GM23338 (cell line): ENCODE measurements around the gene STAMBP. TPM values are rescaled to one million over a fixed set of nuclear protein-coding genes. Genes with fewer than 3 reads are reported as not detected.

Source experiments
- ATAC-seq: fragments of 200-7000 bp; cut with Tn5 transposase; 3 replicates; pipeline ENCODE4 v1.9.1; 2020
- DNase-seq: peaks from one replicate; pipeline ENCODE4 v3.0.0-alpha.2; 2015; ENCODE audit warnings: low spot score
- H2AFZ ChIP-seq: fragments of 200-600 bp; sonication (generic); 2 replicates; pipeline ENCODE4 v1.8.0; 2016; ENCODE audit warnings: antibody characterized with exemption, mild to moderate bottlenecking, moderate library complexity
- H3F3A ChIP-seq: fragments of 200-600 bp; sonication (generic); replicated peaks from 2 replicates; pipeline ENCODE4 v1.8.0; 2017; ENCODE audit warnings: antibody characterized with exemption, mixed run types, low read depth
- H3K27ac ChIP-seq: fragments of 200-600 bp; sonication (generic); 2 replicates; pipeline ENCODE4 v1.6.1; 2016; ENCODE audit warnings: low read depth
- H3K27me3 ChIP-seq: fragments of 200-600 bp; sonication (generic); 2 replicates; pipeline ENCODE4 v1.8.0; 2016; ENCODE audit warnings: mild to moderate bottlenecking, mixed run types, moderate library complexity; ENCODE audit not compliant: insufficient read depth
- H3K36me3 ChIP-seq: fragments of 200-600 bp; sonication (generic); 2 replicates; pipeline ENCODE4 v1.8.0; 2016; ENCODE audit warnings: mild to moderate bottlenecking; ENCODE audit not compliant: insufficient read depth
- H3K4me1 ChIP-seq: fragments of 200-600 bp; sonication (generic); 2 replicates; pipeline ENCODE4 v1.8.0; 2016; ENCODE audit warnings: mild to moderate bottlenecking, moderate library complexity; ENCODE audit not compliant: insufficient read depth
- H3K4me2 ChIP-seq: fragments of 200-600 bp; sonication (generic); 2 replicates; pipeline ENCODE4 v1.7.1; 2017; ENCODE audit warnings: mixed run types
- H3K4me3 ChIP-seq: fragments of 200-600 bp; sonication (generic); 2 replicates; pipeline ENCODE4 v1.6.1; 2016; ENCODE audit warnings: mixed run types
- H3K79me2 ChIP-seq: fragments of 200-600 bp; sonication (generic); replicated peaks from 2 replicates; pipeline ENCODE4 v1.8.0; 2017; ENCODE audit warnings: mild to moderate bottlenecking; ENCODE audit not compliant: insufficient read depth
- H3K9me2 ChIP-seq: fragments of 200-600 bp; sonication (generic); 2 replicates; pipeline ENCODE4 v1.8.0; 2017; ENCODE audit not compliant: insufficient read depth
- H4K20me1 ChIP-seq: fragments of 200-600 bp; sonication (generic); replicated peaks from 2 replicates; pipeline ENCODE4 v1.8.0; 2017; ENCODE audit warnings: mild to moderate bottlenecking; ENCODE audit not compliant: insufficient read depth
- H3K27ac Mint-ChIP-seq: 2 replicates; pipeline ENCODE4 v1.8.0; 2020; ENCODE audit warnings: inconsistent platforms, mild to moderate bottlenecking, moderate library complexity, mixed read lengths
- H3K27me3 Mint-ChIP-seq: 3 replicates; pipeline ENCODE4 v1.8.0; 2022; ENCODE audit warnings: low read depth, mild to moderate bottlenecking, moderate library complexity, mixed read lengths, inconsistent platforms; ENCODE audit not compliant: insufficient read depth, poor library complexity
- H3K36me3 Mint-ChIP-seq: 3 replicates; pipeline ENCODE4 v1.8.0; 2021; ENCODE audit warnings: low read depth, mild to moderate bottlenecking, inconsistent platforms, moderate library complexity, mixed read lengths
- H3K4me1 Mint-ChIP-seq: 3 replicates; pipeline ENCODE4 v1.8.0; 2020; ENCODE audit warnings: mild to moderate bottlenecking, inconsistent platforms, mixed read lengths
- H3K4me3 Mint-ChIP-seq: 3 replicates; pipeline ENCODE4 v1.8.0; 2021; ENCODE audit warnings: moderate library complexity, mild to moderate bottlenecking, inconsistent platforms, mixed read lengths
- H3K9me3 Mint-ChIP-seq: 3 replicates; pipeline ENCODE4 v1.8.0; 2020; ENCODE audit warnings: moderate library complexity, mild to moderate bottlenecking, inconsistent platforms, mixed read lengths
- CREB1 ChIP-seq: fragments of 250-450 bp; sonication (Bioruptor Pico); IDR thresholded peaks from 2 replicates; pipeline ENCODE4 v1.5.0; 2020; ENCODE audit warnings: low read depth, mild to moderate bottlenecking, moderate library complexity
- EZH2 ChIP-seq: fragments of 200-600 bp; sonication (generic); IDR thresholded peaks from one replicate; pipeline ENCODE4 v1.8.0; 2017; ENCODE audit warnings: antibody characterized with exemption, mild to moderate bottlenecking, low read depth; ENCODE audit not compliant: unreplicated experiment
- EZH2phosphoT487 ChIP-seq: fragments of 200-600 bp; sonication (generic); IDR thresholded peaks from one replicate; pipeline ENCODE4 v1.8.1; 2018; ENCODE audit warnings: antibody characterized with exemption; ENCODE audit not compliant: unreplicated experiment
- JUNB ChIP-seq: IDR thresholded peaks from one replicate; pipeline ENCODE4 v1.6.1; 2016; ENCODE audit warnings: antibody characterized with exemption; ENCODE audit not compliant: unreplicated experiment
- STAT1 ChIP-seq: IDR thresholded peaks from one replicate; pipeline ENCODE4 v1.6.1; 2016; ENCODE audit warnings: antibody characterized with exemption; ENCODE audit not compliant: unreplicated experiment
- ZNF462 ChIP-seq: fragments of 250-450 bp; sonication (Bioruptor Pico); IDR thresholded peaks from 2 replicates; pipeline ENCODE4 v1.5.0; 2020; ENCODE audit warnings: mild to moderate bottlenecking, moderate library complexity
- polyA plus RNA-seq: library from polyadenylated mRNA; unstranded; fragments of >200 nt; fragmentation: Nextera tagmentation; extraction: Ambion mirVana; gene quantifications from 2 replicates; pipeline ENCODE4 v1.2.1, GENCODE V29; 2016
- total RNA-seq: library from RNA; depleted of rRNA; stranded (reverse); fragments of >200 nt; shearing (Covaris generic); gene quantifications from 2 replicates; pipeline ENCODE4 v1.2.3, GENCODE V29; 2014

The STAMBP gene
- total and polyA plus RNA-seq, 2 experiments from 2014 or later = 33.9 to 106 TPM

- Histone ChIP-seq H3K4me3 (no peak overlapping the region), H3K79me2 (peaks cover 26% of the 10 kb centered on the region), H4K20me1 (peaks cover 25% of the 10 kb centered on the region; the same call in 1 of the 2 replicates), H3F3A (no peaks in the 10 kb centered on the region), H3K27ac (no peak overlapping the region), H3K27me3 (no peaks in the 10 kb centered on the region), H2AFZ (no peak overlapping the region), H3K36me3 (peaks cover 16% of the 10 kb centered on the region; the same call in 1 of the 2 replicates), H3K9me2 (no peaks in the 10 kb centered on the region), H3K4me1 (peaks cover 3% of the 10 kb centered on the region; the same call in 1 of the 2 replicates), H3K4me2 (no peak overlapping the region)
- TF ChIP-seq CREB1 (CRISPR knock-in tag) (no peak), EZH2phosphoT487 (no peak), EZH2 (no peak), JUNB (no peak), STAT1 (no peak)
- ATAC-seq (peak; percentile 44), DNase-seq (no peak)
- Mint-ChIP-seq H3K36me3 (peaks cover 34% of the 10 kb centered on the region), H3K4me3 (no peak overlapping the region), H3K4me1 (peaks cover 8% of the 10 kb centered on the region), H3K27ac (no peak overlapping the region), H3K9me3 (no peaks in the 10 kb centered on the region), H3K27me3 (no peaks in the 10 kb centered on the region)
Measured at GRCh38 chr2:73836141-73836943, 7.6 kb downstream of the STAMBP start.

- H3K27ac Mint-ChIP-seq = no peak overlapping the region
- no peak for DNase-seq
- TF ChIP-seq ZNF462 (CRISPR knock-in tag) = no peak
- no peaks in the 10 kb centered on the region for H3F3A ChIP-seq
- H3K4me1 ChIP-seq = no peaks in the 10 kb centered on the region
- H3K4me2 ChIP-seq = no peak overlapping the region
- peaks cover 21% of the 10 kb centered on the region for H3K36me3 Mint-ChIP-seq
- no peaks in the 10 kb centered on the region for H3K9me2 ChIP-seq
- H2AFZ ChIP-seq = no peak overlapping the region
- no peak overlapping the region for H3K4me3 Mint-ChIP-seq
- H3K4me3 ChIP-seq = no peak overlapping the region
- 0 out of 3 replicates have a peak, but pooled peaks cover 3% of the 10 kb centered on the region for H3K4me1 Mint-ChIP-seq
- peaks cover 25% of the 10 kb centered on the region; the same call in 1 of the 2 replicates for H4K20me1 ChIP-seq
- no peaks in the 10 kb centered on the region for H3K27me3 ChIP-seq
- peaks cover 9% of the 10 kb centered on the region; the same call in 1 of the 2 replicates for H3K36me3 ChIP-seq
- no peaks in the 10 kb centered on the region for H3K9me3 Mint-ChIP-seq
- ATAC-seq = no peak
- no peak overlapping the region for H3K27ac ChIP-seq
- H3K79me2 ChIP-seq = peaks cover 16% of the 10 kb centered on the region
- no peaks in the 10 kb centered on the region for H3K27me3 Mint-ChIP-seq
Measured at GRCh38 chr2:73837847-73838585, 9.3 kb downstream of the STAMBP start.
